GM23338 (cell line): Measurements from ENCODE around the gene CALR3. TPM values are rescaled to one million over a fixed set of nuclear protein-coding genes. Genes with fewer than 3 reads are reported as not detected.

Source experiments
- ATAC-seq: fragments of 200-7000 bp; cut with Tn5 transposase; 3 replicates; pipeline ENCODE4 v1.9.1; 2020
- DNase-seq: peaks from one replicate; pipeline ENCODE4 v3.0.0-alpha.2; 2015; ENCODE audit warnings: low spot score
- H2AFZ ChIP-seq: fragments of 200-600 bp; sonication (generic); 2 replicates; pipeline ENCODE4 v1.8.0; 2016; ENCODE audit warnings: antibody characterized with exemption, mild to moderate bottlenecking, moderate library complexity
- H3F3A ChIP-seq: fragments of 200-600 bp; sonication (generic); replicated peaks from 2 replicates; pipeline ENCODE4 v1.8.0; 2017; ENCODE audit warnings: antibody characterized with exemption, mixed run types, low read depth
- H3K27ac ChIP-seq: fragments of 200-600 bp; sonication (generic); 2 replicates; pipeline ENCODE4 v1.6.1; 2016; ENCODE audit warnings: low read depth
- H3K27me3 ChIP-seq: fragments of 200-600 bp; sonication (generic); 2 replicates; pipeline ENCODE4 v1.8.0; 2016; ENCODE audit warnings: mild to moderate bottlenecking, mixed run types, moderate library complexity; ENCODE audit not compliant: insufficient read depth
- H3K36me3 ChIP-seq: fragments of 200-600 bp; sonication (generic); 2 replicates; pipeline ENCODE4 v1.8.0; 2016; ENCODE audit warnings: mild to moderate bottlenecking; ENCODE audit not compliant: insufficient read depth
- H3K4me1 ChIP-seq: fragments of 200-600 bp; sonication (generic); 2 replicates; pipeline ENCODE4 v1.8.0; 2016; ENCODE audit warnings: mild to moderate bottlenecking, moderate library complexity; ENCODE audit not compliant: insufficient read depth
- H3K4me2 ChIP-seq: fragments of 200-600 bp; sonication (generic); 2 replicates; pipeline ENCODE4 v1.7.1; 2017; ENCODE audit warnings: mixed run types
- H3K4me3 ChIP-seq: fragments of 200-600 bp; sonication (generic); 2 replicates; pipeline ENCODE4 v1.6.1; 2016; ENCODE audit warnings: mixed run types
- H3K79me2 ChIP-seq: fragments of 200-600 bp; sonication (generic); replicated peaks from 2 replicates; pipeline ENCODE4 v1.8.0; 2017; ENCODE audit warnings: mild to moderate bottlenecking; ENCODE audit not compliant: insufficient read depth
- H3K9me2 ChIP-seq: fragments of 200-600 bp; sonication (generic); 2 replicates; pipeline ENCODE4 v1.8.0; 2017; ENCODE audit not compliant: insufficient read depth
- H4K20me1 ChIP-seq: fragments of 200-600 bp; sonication (generic); replicated peaks from 2 replicates; pipeline ENCODE4 v1.8.0; 2017; ENCODE audit warnings: mild to moderate bottlenecking; ENCODE audit not compliant: insufficient read depth
- H3K27ac Mint-ChIP-seq: 2 replicates; pipeline ENCODE4 v1.8.0; 2020; ENCODE audit warnings: inconsistent platforms, mild to moderate bottlenecking, moderate library complexity, mixed read lengths
- H3K27me3 Mint-ChIP-seq: 3 replicates; pipeline ENCODE4 v1.8.0; 2022; ENCODE audit warnings: low read depth, mild to moderate bottlenecking, moderate library complexity, mixed read lengths, inconsistent platforms; ENCODE audit not compliant: insufficient read depth, poor library complexity
- H3K36me3 Mint-ChIP-seq: 3 replicates; pipeline ENCODE4 v1.8.0; 2021; ENCODE audit warnings: low read depth, mild to moderate bottlenecking, inconsistent platforms, moderate library complexity, mixed read lengths
- H3K4me1 Mint-ChIP-seq: 3 replicates; pipeline ENCODE4 v1.8.0; 2020; ENCODE audit warnings: mild to moderate bottlenecking, inconsistent platforms, mixed read lengths
- H3K4me3 Mint-ChIP-seq: 3 replicates; pipeline ENCODE4 v1.8.0; 2021; ENCODE audit warnings: moderate library complexity, mild to moderate bottlenecking, inconsistent platforms, mixed read lengths
- H3K9me3 Mint-ChIP-seq: 3 replicates; pipeline ENCODE4 v1.8.0; 2020; ENCODE audit warnings: moderate library complexity, mild to moderate bottlenecking, inconsistent platforms, mixed read lengths
- CREB1 ChIP-seq: fragments of 250-450 bp; sonication (Bioruptor Pico); IDR thresholded peaks from 2 replicates; pipeline ENCODE4 v1.5.0; 2020; ENCODE audit warnings: low read depth, mild to moderate bottlenecking, moderate library complexity
- CTCF ChIP-seq, 2 experiments: fragments of 200-600 bp in 1 of 2; sonication (generic) in 1 of 2; conservative IDR thresholded peaks; 2 replicates each; pipeline versions ENCODE4 v1.5.1 to v1.6.1; 2016 to 2017; ENCODE audit warnings: antibody characterized with exemption in 2 of 2, low read depth in 2 of 2, mild to moderate bottlenecking in 2 of 2, moderate library complexity in 1 of 2
- ETS1 ChIP-seq: IDR thresholded peaks from 2 replicates; pipeline ENCODE4 v1.6.1; 2016; ENCODE audit warnings: antibody characterized with exemption
- EZH2 ChIP-seq: fragments of 200-600 bp; sonication (generic); IDR thresholded peaks from one replicate; pipeline ENCODE4 v1.8.0; 2017; ENCODE audit warnings: antibody characterized with exemption, mild to moderate bottlenecking, low read depth; ENCODE audit not compliant: unreplicated experiment
- EZH2phosphoT487 ChIP-seq: fragments of 200-600 bp; sonication (generic); IDR thresholded peaks from one replicate; pipeline ENCODE4 v1.8.1; 2018; ENCODE audit warnings: antibody characterized with exemption; ENCODE audit not compliant: unreplicated experiment
- JUNB ChIP-seq: IDR thresholded peaks from one replicate; pipeline ENCODE4 v1.6.1; 2016; ENCODE audit warnings: antibody characterized with exemption; ENCODE audit not compliant: unreplicated experiment
- NANOG ChIP-seq: IDR thresholded peaks from 2 replicates; pipeline ENCODE4 v1.6.1; 2016; ENCODE audit warnings: antibody characterized with exemption, borderline replicate concordance
- POLR2AphosphoS5 ChIP-seq: IDR thresholded peaks from 2 replicates; pipeline ENCODE4 v1.6.1; 2016; ENCODE audit warnings: antibody characterized with exemption, low read depth
- STAT1 ChIP-seq: IDR thresholded peaks from one replicate; pipeline ENCODE4 v1.6.1; 2016; ENCODE audit warnings: antibody characterized with exemption; ENCODE audit not compliant: unreplicated experiment
- ZNF114 ChIP-seq: fragments of 250-450 bp; sonication (Bioruptor Pico); IDR thresholded peaks from 2 replicates; pipeline ENCODE4 v1.5.0; 2020; ENCODE audit warnings: mild to moderate bottlenecking, moderate library complexity
- ZNF331 ChIP-seq: fragments of 250-450 bp; sonication (Bioruptor Pico); IDR thresholded peaks from 2 replicates; pipeline ENCODE4 v1.5.0; 2020; ENCODE audit warnings: low read depth, mild to moderate bottlenecking, moderate library complexity
- polyA plus RNA-seq: library from polyadenylated mRNA; unstranded; fragments of >200 nt; fragmentation: Nextera tagmentation; extraction: Ambion mirVana; gene quantifications from 2 replicates; pipeline ENCODE4 v1.2.1, GENCODE V29; 2016
- total RNA-seq: library from RNA; depleted of rRNA; stranded (reverse); fragments of >200 nt; shearing (Covaris generic); gene quantifications from 2 replicates; pipeline ENCODE4 v1.2.3, GENCODE V29; 2014
- TF ChIP-seq, protein P1 (sequence below): IDR thresholded peaks from one replicate; pipeline ENCODE4 v1.6.1; 2018; ENCODE audit warnings: antibody characterized with exemption; ENCODE audit not compliant: unreplicated experiment
- TF ChIP-seq, protein P2 (sequence below): fragments of 250-450 bp; sonication (Bioruptor Pico); IDR thresholded peaks from 2 replicates; pipeline ENCODE4 v1.5.0; 2020; ENCODE audit warnings: mild to moderate bottlenecking, moderate library complexity

Gene CALR3
- total and polyA plus RNA-seq, 2 experiments from 2014 or later = 0.42 to 0.66 TPM

- peaks cover 23% of the 10 kb centered on the region for H3K4me1 ChIP-seq
- peaks cover 7% of the 10 kb centered on the region; the same call in 1 of the 3 replicates for H3K36me3 Mint-ChIP-seq
- H3K27me3 Mint-ChIP-seq = no peaks in the 10 kb centered on the region
- no peak overlapping the region for H3K4me3 ChIP-seq
- no peaks in the 10 kb centered on the region for H3K36me3 ChIP-seq
- ATAC-seq = peak; percentile 36; the same call in 2 of the 3 replicates
- H3K4me2 ChIP-seq = no peak overlapping the region
- TF ChIP-seq, protein P1, sequence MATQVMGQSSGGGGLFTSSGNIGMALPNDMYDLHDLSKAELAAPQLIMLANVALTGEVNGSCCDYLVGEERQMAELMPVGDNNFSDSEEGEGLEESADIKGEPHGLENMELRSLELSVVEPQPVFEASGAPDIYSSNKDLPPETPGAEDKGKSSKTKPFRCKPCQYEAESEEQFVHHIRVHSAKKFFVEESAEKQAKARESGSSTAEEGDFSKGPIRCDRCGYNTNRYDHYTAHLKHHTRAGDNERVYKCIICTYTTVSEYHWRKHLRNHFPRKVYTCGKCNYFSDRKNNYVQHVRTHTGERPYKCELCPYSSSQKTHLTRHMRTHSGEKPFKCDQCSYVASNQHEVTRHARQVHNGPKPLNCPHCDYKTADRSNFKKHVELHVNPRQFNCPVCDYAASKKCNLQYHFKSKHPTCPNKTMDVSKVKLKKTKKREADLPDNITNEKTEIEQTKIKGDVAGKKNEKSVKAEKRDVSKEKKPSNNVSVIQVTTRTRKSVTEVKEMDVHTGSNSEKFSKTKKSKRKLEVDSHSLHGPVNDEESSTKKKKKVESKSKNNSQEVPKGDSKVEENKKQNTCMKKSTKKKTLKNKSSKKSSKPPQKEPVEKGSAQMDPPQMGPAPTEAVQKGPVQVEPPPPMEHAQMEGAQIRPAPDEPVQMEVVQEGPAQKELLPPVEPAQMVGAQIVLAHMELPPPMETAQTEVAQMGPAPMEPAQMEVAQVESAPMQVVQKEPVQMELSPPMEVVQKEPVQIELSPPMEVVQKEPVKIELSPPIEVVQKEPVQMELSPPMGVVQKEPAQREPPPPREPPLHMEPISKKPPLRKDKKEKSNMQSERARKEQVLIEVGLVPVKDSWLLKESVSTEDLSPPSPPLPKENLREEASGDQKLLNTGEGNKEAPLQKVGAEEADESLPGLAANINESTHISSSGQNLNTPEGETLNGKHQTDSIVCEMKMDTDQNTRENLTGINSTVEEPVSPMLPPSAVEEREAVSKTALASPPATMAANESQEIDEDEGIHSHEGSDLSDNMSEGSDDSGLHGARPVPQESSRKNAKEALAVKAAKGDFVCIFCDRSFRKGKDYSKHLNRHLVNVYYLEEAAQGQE = no peak
- TF ChIP-seq ETS1 (no peak), NANOG (no peak), JUNB (no peak), ZNF331 (CRISPR knock-in tag) (no peak), EZH2phosphoT487 (no peak), CREB1 (CRISPR knock-in tag) (no peak), STAT1 (no peak), ZNF114 (no peak), POLR2AphosphoS5 (no peak), EZH2 (no peak), CTCF (conservative IDR thresholded peaks at IDR 0.05; ENCODE audit: low read depth in 2 of 2) (no peak)
- TF ChIP-seq, protein P2, sequence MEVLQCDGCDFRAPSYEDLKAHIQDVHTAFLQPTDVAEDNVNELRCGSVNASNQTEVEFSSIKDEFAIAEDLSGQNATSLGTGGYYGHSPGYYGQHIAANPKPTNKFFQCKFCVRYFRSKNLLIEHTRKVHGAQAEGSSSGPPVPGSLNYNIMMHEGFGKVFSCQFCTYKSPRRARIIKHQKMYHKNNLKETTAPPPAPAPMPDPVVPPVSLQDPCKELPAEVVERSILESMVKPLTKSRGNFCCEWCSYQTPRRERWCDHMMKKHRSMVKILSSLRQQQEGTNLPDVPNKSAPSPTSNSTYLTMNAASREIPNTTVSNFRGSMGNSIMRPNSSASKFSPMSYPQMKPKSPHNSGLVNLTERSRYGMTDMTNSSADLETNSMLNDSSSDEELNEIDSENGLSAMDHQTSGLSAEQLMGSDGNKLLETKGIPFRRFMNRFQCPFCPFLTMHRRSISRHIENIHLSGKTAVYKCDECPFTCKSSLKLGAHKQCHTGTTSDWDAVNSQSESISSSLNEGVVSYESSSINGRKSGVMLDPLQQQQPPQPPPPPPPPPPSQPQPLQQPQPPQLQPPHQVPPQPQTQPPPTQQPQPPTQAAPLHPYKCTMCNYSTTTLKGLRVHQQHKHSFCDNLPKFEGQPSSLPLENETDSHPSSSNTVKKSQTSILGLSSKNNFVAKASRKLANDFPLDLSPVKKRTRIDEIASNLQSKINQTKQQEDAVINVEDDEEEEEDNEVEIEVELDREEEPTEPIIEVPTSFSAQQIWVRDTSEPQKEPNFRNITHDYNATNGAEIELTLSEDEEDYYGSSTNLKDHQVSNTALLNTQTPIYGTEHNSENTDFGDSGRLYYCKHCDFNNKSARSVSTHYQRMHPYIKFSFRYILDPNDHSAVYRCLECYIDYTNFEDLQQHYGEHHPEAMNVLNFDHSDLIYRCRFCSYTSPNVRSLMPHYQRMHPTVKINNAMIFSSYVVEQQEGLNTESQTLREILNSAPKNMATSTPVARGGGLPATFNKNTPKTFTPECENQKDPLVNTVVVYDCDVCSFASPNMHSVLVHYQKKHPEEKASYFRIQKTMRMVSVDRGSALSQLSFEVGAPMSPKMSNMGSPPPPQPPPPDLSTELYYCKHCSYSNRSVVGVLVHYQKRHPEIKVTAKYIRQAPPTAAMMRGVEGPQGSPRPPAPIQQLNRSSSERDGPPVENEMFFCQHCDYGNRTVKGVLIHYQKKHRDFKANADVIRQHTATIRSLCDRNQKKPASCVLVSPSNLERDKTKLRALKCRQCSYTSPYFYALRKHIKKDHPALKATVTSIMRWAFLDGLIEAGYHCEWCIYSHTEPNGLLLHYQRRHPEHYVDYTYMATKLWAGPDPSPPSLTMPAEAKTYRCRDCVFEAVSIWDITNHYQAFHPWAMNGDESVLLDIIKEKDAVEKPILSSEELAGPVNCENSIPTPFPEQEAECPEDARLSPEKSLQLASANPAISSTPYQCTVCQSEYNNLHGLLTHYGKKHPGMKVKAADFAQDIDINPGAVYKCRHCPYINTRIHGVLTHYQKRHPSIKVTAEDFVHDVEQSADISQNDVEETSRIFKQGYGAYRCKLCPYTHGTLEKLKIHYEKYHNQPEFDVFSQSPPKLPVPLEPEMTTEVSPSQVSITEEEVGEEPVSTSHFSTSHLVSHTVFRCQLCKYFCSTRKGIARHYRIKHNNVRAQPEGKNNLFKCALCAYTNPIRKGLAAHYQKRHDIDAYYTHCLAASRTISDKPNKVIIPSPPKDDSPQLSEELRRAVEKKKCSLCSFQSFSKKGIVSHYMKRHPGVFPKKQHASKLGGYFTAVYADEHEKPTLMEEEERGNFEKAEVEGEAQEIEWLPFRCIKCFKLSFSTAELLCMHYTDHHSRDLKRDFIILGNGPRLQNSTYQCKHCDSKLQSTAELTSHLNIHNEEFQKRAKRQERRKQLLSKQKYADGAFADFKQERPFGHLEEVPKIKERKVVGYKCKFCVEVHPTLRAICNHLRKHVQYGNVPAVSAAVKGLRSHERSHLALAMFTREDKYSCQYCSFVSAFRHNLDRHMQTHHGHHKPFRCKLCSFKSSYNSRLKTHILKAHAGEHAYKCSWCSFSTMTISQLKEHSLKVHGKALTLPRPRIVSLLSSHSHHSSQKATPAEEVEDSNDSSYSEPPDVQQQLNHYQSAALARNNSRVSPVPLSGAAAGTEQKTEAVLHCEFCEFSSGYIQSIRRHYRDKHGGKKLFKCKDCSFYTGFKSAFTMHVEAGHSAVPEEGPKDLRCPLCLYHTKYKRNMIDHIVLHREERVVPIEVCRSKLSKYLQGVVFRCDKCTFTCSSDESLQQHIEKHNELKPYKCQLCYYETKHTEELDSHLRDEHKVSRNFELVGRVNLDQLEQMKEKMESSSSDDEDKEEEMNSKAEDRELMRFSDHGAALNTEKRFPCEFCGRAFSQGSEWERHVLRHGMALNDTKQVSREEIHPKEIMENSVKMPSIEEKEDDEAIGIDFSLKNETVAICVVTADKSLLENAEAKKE (CRISPR knock-in tag) = no peak
- H3K27me3 ChIP-seq = no peaks in the 10 kb centered on the region
- H4K20me1 ChIP-seq = peaks cover 50% of the 10 kb centered on the region
- no peak for DNase-seq
- H3K9me2 ChIP-seq = no peaks in the 10 kb centered on the region
- H3K27ac ChIP-seq = peak overlapping the region; percentile 59; the same call in 1 of the 2 replicates
- no peaks in the 10 kb centered on the region for H3K9me3 Mint-ChIP-seq
- peaks cover 100% of the 10 kb centered on the region for H3K79me2 ChIP-seq
- no peak overlapping the region; the same call in 1 of the 2 replicates for H3K27ac Mint-ChIP-seq
- H2AFZ ChIP-seq = no peak overlapping the region
- no peak overlapping the region for H3K4me3 Mint-ChIP-seq
- H3K4me1 Mint-ChIP-seq = peaks cover 37% of the 10 kb centered on the region
- H3F3A ChIP-seq = peaks cover 7% of the 10 kb centered on the region; the same call in 1 of the 2 replicates
Measured at GRCh38 chr19:16446724-16447368, 49.1 kb downstream of the CALR3 start.
